Brain microvascular endothelial cell (primary cell): ENCODE results near the gene TIFAB.

ENCODE experiments used
- DNase-seq: peaks from one replicate; pipeline ENCODE4 v3.0.0-alpha.2; 2020
- H3K27ac ChIP-seq: fragments of 250-450 bp; sonication (Bioruptor Pico); 2 replicates; pipeline ENCODE4 v1.5.1; 2020; ENCODE audit warnings: mild to moderate bottlenecking, moderate library complexity
- H3K27me3 ChIP-seq: fragments of 250-450 bp; sonication (Bioruptor Pico); replicated peaks from 2 replicates; pipeline ENCODE4 v1.5.1; 2020; ENCODE audit warnings: mild to moderate bottlenecking
- H3K36me3 ChIP-seq: fragments of 250-450 bp; sonication (Bioruptor Pico); replicated peaks from 2 replicates; pipeline ENCODE4 v1.5.1; 2020; ENCODE audit warnings: mild to moderate bottlenecking
- H3K4me3 ChIP-seq: 2 replicates; pipeline ENCODE4 v1.5.1; 2011; ENCODE audit warnings: low read depth, mild to moderate bottlenecking, control low read depth, low read length, moderate library complexity
- in situ Hi-C: cut with HindIII; loops from 2 replicates; pipeline ENCODE4 v1.10.0; 2017; ENCODE audit warnings: low sequenced_read_pairs, low pct_ligation_motif_present
- TF ChIP-seq, protein P1 (sequence below): IDR thresholded peaks from 2 replicates; pipeline ENCODE4 v1.5.1; 2011; ENCODE audit warnings: low read depth, mild to moderate bottlenecking, moderate library complexity, low read length, control low read depth, inconsistent platforms; ENCODE audit errors: missing control alignments

TIFAB gene

DNA sequence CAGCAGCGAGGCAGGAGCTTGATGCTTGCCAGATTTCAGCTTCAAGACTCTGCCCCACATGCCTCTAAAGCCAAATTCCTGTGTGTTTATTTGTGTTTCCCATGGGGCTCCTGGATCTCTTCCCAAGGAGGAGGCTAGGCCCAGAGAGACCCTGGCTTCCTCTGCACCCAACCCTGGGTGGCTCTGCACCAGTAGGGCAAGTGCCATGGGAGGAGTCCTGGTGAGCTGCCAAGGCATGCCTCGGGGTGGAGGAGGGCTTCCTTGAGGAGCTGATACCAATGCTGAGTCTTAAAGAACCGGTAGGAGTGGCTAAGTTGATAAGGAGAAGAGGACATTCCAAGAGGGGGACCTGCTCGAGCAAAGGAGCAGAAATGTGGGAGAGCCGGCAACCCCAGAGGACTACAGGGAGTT, 6.8 kb upstream of the TIFAB start:
- no peak for DNase-seq
- H3K4me3 ChIP-seq = no peak overlapping the region
- in situ Hi-C loops = no loop called here
- peaks cover 17% of the 10 kb centered on the region for H3K27me3 ChIP-seq
- TF ChIP-seq, protein P1, sequence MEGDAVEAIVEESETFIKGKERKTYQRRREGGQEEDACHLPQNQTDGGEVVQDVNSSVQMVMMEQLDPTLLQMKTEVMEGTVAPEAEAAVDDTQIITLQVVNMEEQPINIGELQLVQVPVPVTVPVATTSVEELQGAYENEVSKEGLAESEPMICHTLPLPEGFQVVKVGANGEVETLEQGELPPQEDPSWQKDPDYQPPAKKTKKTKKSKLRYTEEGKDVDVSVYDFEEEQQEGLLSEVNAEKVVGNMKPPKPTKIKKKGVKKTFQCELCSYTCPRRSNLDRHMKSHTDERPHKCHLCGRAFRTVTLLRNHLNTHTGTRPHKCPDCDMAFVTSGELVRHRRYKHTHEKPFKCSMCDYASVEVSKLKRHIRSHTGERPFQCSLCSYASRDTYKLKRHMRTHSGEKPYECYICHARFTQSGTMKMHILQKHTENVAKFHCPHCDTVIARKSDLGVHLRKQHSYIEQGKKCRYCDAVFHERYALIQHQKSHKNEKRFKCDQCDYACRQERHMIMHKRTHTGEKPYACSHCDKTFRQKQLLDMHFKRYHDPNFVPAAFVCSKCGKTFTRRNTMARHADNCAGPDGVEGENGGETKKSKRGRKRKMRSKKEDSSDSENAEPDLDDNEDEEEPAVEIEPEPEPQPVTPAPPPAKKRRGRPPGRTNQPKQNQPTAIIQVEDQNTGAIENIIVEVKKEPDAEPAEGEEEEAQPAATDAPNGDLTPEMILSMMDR = no peak
- H3K27ac ChIP-seq = no peak overlapping the region
- no peaks in the 10 kb centered on the region for H3K36me3 ChIP-seq

DNA sequence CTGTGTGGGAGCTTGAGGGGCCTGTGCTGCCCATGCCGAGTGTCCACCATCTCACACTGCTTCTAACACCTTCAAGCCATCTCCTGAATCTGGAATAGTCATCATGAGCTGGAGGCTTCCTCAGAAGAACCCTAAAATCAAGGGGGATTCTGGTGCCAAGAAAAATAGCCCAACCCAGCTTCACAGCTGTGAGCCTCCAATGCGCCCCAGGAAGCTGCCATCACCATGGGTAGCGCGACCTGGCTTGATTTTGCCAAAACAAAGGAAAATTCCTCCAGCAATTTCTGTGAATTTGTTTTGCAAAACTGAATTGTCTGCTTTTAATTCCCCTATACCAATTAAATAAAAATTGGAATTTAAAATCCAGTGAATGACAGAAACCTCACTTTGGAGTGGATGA, 6.2 kb upstream of the TIFAB start:
- no peak overlapping the region for H3K27ac ChIP-seq
- TF ChIP-seq, protein P1 = no peak
- H3K4me3 ChIP-seq = no peak overlapping the region
- peaks cover 17% of the 10 kb centered on the region for H3K27me3 ChIP-seq
- in situ Hi-C loops = no loop called here
- DNase-seq = no peak
- no peaks in the 10 kb centered on the region for H3K36me3 ChIP-seq

DNA sequence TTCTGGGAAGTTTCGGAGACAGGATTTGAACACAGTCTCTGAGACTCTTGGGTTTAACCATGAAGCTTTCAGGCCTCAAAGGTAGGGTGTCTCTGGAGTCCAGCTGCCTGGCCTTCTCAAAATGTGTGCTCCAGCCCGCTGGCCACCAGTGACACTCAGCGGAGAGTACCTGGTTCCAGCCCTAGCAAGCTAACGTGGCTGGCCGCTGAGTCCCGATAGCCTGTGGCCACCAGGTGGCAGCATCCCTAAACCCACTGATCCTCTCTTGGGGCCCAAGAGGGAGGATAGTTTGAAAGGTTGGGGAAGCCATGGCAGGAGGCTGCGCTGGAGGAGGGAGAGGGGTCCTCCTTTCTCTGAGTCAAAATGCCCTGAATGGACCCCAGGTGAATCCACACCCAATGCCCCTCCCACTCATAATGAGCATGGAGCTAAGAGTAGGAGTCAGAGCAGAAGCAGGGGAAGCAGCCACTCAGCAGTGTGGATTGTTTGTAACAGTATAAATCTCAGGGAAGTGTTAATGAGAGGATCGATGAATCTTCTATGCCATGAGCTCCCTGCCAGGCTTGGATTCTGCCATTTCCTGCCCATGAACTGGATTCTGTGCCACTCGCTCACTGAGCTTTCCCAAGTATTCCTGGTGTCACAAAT, 5.4 kb upstream of the TIFAB start:
- peaks cover 17% of the 10 kb centered on the region for H3K27me3 ChIP-seq

DNA sequence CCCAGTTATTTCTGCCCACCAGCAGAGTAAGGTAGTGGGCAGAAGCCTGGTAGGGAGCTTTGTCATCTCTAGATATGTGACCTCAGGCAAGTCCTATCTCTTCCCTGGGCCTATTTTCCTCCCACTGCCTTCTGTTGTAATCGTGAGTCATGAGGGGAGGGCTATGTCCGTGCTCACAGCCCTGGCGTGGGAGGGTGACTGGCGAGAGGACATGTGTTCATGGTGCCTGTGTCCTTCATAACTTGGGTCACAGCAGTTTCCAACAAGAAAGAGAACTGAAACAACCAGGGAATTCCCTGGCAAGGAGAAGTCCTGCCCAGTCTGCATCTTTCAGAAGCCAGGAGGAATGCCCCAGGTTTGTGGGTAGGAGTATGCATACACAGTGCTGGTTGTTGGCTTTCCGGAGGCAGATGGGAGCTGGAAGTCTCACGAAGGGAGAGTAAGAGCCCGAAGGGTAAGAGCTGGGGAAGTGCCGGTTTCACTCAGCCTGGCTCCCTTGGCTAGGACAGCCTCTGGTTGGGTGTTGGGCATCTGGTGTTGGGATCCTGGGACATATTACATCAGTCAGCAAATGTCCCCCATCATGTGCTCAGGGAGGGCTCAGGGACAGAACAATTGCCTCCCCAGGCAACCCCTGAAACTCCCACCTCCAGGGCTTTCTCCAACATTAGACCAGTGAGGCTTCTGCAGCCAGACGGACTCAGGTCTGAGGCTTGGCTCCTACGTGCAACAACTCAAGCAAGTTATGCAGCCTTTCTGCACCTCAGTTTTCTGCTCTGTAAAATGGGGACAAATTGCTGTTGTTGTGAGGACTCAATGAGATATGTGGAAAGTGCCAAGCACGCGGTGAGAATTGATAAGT, 4.3 kb upstream of the TIFAB start:
- peaks cover 17% of the 10 kb centered on the region for H3K27me3 ChIP-seq
- DNase-seq = peak; percentile 83
- H3K4me3 ChIP-seq = no peak overlapping the region
- no peaks in the 10 kb centered on the region for H3K36me3 ChIP-seq
- in situ Hi-C loops = no loop called here
- TF ChIP-seq, protein P1 = no peak
- H3K27ac ChIP-seq = no peak overlapping the region

More for the DNA sequence above, 5.4 kb upstream of the TIFAB start:
- in situ Hi-C loops = no loop called here
- H3K4me3 ChIP-seq = no peak overlapping the region
- no peak overlapping the region for H3K27ac ChIP-seq
- TF ChIP-seq, protein P1 = peak; percentile 94
- peak; percentile 49 for DNase-seq
- H3K36me3 ChIP-seq = no peaks in the 10 kb centered on the region

DNA sequence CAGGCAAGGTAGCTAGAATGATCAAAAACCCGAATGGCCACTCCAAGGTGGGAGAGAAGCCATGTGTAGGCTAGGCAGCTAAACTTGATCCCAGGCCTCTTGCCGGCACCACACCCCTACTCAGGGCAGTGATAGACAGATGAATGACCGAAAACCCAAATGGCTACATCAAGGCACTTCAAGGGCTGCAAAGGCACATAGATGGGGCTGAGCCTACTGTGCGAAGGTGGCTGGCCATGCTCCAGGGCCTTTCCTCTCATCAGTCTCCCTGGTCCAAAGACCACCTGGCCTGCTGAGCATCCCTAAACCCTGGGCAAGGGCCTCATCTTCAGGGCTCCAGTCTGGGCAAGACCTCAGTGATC, 3.7 kb upstream of the TIFAB start:
- TF ChIP-seq, protein P1 = no peak
- Histone ChIP-seq H3K27me3 (peaks cover 17% of the 10 kb centered on the region), H3K36me3 (no peaks in the 10 kb centered on the region), H3K4me3 (no peak overlapping the region), H3K27ac (no peak overlapping the region)
- in situ Hi-C loops = no loop called here
- DNase-seq = no peak
